Astrocyte of the spinal cord (primary cell): Measurements from ENCODE around the gene ZMPSTE24.

Experiments
- DNase-seq: peaks from one replicate; pipeline ENCODE4 v3.0.0; 2011; ENCODE audit warnings: low read depth, low spot score
- H3K4me3 ChIP-seq: 2 replicates; pipeline ENCODE4 v1.5.1; 2011; ENCODE audit warnings: low read depth, mild to moderate bottlenecking, low read length, moderate library complexity
- CTCF ChIP-seq: IDR thresholded peaks from 2 replicates; pipeline ENCODE4 v1.5.1; 2012; ENCODE audit warnings: low read depth, mild to moderate bottlenecking, low read length, inconsistent platforms
- in situ Hi-C: cut with HindIII; loops from 2 replicates; pipeline ENCODE4 v1.10.0; 2017; ENCODE audit warnings: low sequenced_read_pairs

The ZMPSTE24 gene

DNA sequence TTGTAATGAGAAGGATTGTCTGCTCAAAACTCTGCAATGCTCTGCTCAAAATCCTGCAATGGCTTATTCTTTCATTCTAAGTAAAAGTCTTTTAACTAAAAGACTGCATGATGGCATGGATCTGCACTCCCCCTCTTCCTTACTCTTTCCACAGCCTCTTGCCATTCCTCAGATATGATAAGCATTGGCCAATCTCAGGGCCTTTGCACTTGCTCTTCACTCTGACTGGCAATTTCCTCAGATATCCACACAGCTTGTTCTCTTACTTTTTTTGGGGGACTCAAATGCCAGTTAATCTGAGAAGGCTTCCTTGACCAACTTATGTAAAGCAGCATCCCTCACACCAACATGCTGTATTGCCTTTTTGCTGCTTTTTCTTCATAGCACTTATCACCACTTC, 2.8 kb upstream of the ZMPSTE24 start:
- no peak for TF ChIP-seq CTCF
- no peak overlapping the region for H3K4me3 ChIP-seq
- in situ Hi-C loops = no loop called here
- no peak for DNase-seq

DNA sequence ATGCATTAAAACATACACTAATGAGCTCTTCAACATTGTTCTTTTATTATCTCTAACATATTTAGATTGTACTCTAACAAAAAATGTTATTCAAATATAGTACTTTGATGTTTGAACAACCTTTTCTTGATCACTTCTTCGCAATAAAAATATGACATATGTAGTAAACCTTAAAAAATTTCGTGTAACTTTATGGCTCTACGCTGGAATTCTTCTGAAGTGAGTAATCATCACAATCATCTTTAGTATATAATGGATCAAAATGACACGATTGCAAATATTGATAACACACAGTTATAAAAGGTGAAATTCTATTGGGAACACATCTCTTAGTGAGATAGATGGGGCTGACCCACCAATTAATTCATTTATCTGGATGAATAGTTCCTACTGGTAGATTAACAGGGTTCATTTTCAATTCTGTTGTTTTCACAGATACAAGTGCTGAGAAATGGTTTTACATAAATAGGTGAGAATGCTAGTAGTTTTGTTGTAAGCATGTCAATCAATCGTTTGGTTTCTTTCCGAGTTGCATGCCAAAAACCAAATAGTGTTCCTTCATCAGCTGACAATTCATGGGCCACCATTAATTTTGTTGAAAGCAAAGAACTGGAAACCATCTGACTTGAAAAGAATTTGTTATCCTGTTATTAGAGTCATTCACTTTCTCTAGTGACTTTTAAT, 1.5 kb upstream of the ZMPSTE24 start:
- no peak for TF ChIP-seq CTCF
- in situ Hi-C loops = no loop called here
- DNase-seq = no peak
- H3K4me3 ChIP-seq = peak overlapping the region; percentile 97

- in situ Hi-C loops = no loop called here
- peak overlapping the region; percentile 97 for H3K4me3 ChIP-seq
- TF ChIP-seq CTCF = no peak
- no peak for DNase-seq
Observed at GRCh38 chr1:40257313-40257687, 736 bp upstream of the ZMPSTE24 start.

GRCh38 chr1:40258445-40258769, 371 bp downstream of the ZMPSTE24 start:
- H3K4me3 ChIP-seq = peak overlapping the region; percentile 97
- TF ChIP-seq CTCF = no peak
- peak; percentile 32 for DNase-seq
- in situ Hi-C loops = no loop called here

- TF ChIP-seq CTCF = no peak
- no peak for DNase-seq
- in situ Hi-C loops = no loop called here
- no peak overlapping the region for H3K4me3 ChIP-seq
Observed at GRCh38 chr1:40264354-40264781, 6.3 kb downstream of the ZMPSTE24 start.

- no peak for DNase-seq
- H3K4me3 ChIP-seq = no peak overlapping the region
- in situ Hi-C loops = no loop called here
- TF ChIP-seq CTCF = no peak
Observed at GRCh38 chr1:40265298-40265697, 7.3 kb downstream of the ZMPSTE24 start.

- H3K4me3 ChIP-seq = no peak overlapping the region
- in situ Hi-C loops = no loop called here
- no peak for DNase-seq
- TF ChIP-seq CTCF = no peak
Observed at GRCh38 chr1:40265919-40266318, 7.9 kb downstream of the ZMPSTE24 start.
